HEK293T (cell line): Measurements from ENCODE around the gene FTO.

Source experiments
- CTCF ChIA-PET: fragments of 350-600 bp; formaldehyde crosslinking; extraction: SDS; loops from one replicate; lab custom pipeline; 2021; ENCODE audit warnings: antibody characterized with exemption, inconsistent platforms; lab: Yijun Ruan, JAX
- POLR2A ChIA-PET: fragments of 350-600 bp; formaldehyde crosslinking; extraction: SDS; loops from one replicate; lab custom pipeline; 2020; ENCODE audit warnings: antibody characterized with exemption, inconsistent platforms; lab: Yijun Ruan, JAX
- DNase-seq: peaks from one replicate; pipeline ENCODE4 v3.0.0; 2012; ENCODE audit warnings: mixed read lengths; ENCODE audit errors: extremely low spot score
- ARNT ChIP-seq: fragments of 450-650 bp; IDR thresholded peaks from 2 replicates; pipeline ENCODE4 v1.6.1; 2017; ENCODE audit warnings: mild to moderate bottlenecking
- BHLHE40 ChIP-seq: fragments of 450-650 bp; IDR thresholded peaks from 2 replicates; pipeline ENCODE4 v1.6.1; 2016; ENCODE audit warnings: mild to moderate bottlenecking, moderate library complexity, borderline replicate concordance
- CTBP1 ChIP-seq: fragments of 450-650 bp; IDR thresholded peaks from 2 replicates; pipeline ENCODE4 v1.6.1; 2016; ENCODE audit warnings: borderline replicate concordance
- ELF4 ChIP-seq: fragments of 450-650 bp; IDR thresholded peaks from 2 replicates; pipeline ENCODE4 v1.6.1; 2017; ENCODE audit warnings: antibody characterized with exemption
- FOXA1 ChIP-seq: fragments of 450-650 bp; IDR thresholded peaks from 2 replicates; pipeline ENCODE4 v1.6.1; 2016; ENCODE audit warnings: mild to moderate bottlenecking
- FOXK2 ChIP-seq: fragments of 450-650 bp; IDR thresholded peaks from 2 replicates; pipeline ENCODE4 v1.6.1; 2016; ENCODE audit warnings: mild to moderate bottlenecking
- FOXM1 ChIP-seq: fragments of 450-650 bp; IDR thresholded peaks from 2 replicates; pipeline ENCODE4 v1.6.1; 2017; ENCODE audit warnings: mild to moderate bottlenecking, borderline replicate concordance
- HDGF ChIP-seq: fragments of 450-650 bp; IDR thresholded peaks from 2 replicates; pipeline ENCODE4 v1.6.1; 2017; ENCODE audit warnings: antibody characterized with exemption, borderline replicate concordance
- L3MBTL2 ChIP-seq: fragments of 450-650 bp; conservative IDR thresholded peaks from 2 replicates; pipeline ENCODE4 v1.6.1; 2016; ENCODE audit warnings: mild to moderate bottlenecking
- LEF1 ChIP-seq: fragments of 450-650 bp; IDR thresholded peaks from 2 replicates; pipeline ENCODE4 v1.6.1; 2017; ENCODE audit warnings: mild to moderate bottlenecking, borderline replicate concordance
- NFRKB ChIP-seq: fragments of 450-650 bp; IDR thresholded peaks from 2 replicates; pipeline ENCODE4 v1.6.1; 2016; ENCODE audit warnings: mild to moderate bottlenecking, moderate library complexity
- SP1 ChIP-seq: fragments of 450-650 bp; IDR thresholded peaks from 2 replicates; pipeline ENCODE4 v1.6.1; 2017
- SUZ12 ChIP-seq: fragments of 450-650 bp; IDR thresholded peaks from 2 replicates; pipeline ENCODE4 v1.6.1; 2016; ENCODE audit warnings: mild to moderate bottlenecking
- TARDBP ChIP-seq: fragments of 450-650 bp; IDR thresholded peaks from 2 replicates; pipeline ENCODE4 v1.6.1; 2016
- ZNF384 ChIP-seq: fragments of 450-650 bp; IDR thresholded peaks from 2 replicates; pipeline ENCODE4 v1.6.1; 2016
- TF ChIP-seq, protein P1 (sequence below): fragments of 450-650 bp; IDR thresholded peaks from 2 replicates; pipeline ENCODE4 v1.6.1; 2016

The FTO gene

DNA sequence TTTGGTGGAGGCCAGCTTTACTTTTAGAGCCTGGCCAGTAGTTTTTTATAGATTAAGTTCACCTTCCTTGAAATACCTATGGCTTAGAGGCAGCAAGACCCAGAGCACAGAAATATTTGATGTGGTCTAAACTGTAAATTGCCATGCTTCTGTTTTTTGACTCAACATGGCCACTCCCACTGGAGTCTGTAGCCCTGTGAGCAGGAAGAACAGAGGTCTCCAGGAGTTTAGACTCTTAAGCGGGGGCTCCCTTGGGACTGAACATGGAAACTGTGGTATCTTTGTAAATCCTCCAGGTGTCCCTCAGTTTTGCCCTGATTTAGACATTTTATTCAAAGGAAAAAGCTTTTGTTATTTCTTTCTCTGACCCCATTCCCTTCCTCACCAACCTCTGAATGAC lies 145.6 kb downstream of the FTO start:
- ChIA-PET POLR2A (no interaction called here), CTCF (no interaction called here)
- TF ChIP-seq L3MBTL2 (no peak), HDGF (no peak), FOXM1 (no peak), FOXK2 (no peak), FOXA1 (no peak), TARDBP (no peak)
- DNase-seq, result no peak

DNA sequence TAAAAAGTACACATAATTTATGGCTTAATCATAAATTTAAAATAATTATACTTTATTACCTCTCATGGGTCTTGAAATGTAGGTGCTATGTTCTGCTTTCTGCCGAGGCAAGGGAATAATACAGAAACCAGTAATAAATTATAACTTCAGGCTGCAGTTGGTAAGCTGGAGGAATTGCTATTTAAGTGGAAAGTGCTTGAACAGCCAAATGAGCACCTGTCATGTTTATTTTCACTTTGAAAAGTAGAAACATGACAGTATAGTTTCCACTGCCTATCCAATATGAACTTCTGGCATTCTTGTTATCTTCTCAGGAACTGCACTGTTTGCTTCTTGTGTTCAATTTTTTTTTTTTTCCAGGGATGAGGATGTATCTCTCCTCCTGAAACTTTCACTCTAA lies 146.0 kb downstream of the FTO start:
- TF ChIP-seq SUZ12 (no peak), TARDBP (no peak), HDGF (no peak), L3MBTL2 (no peak), ZNF384 (no peak)
- TF ChIP-seq, protein P1, sequence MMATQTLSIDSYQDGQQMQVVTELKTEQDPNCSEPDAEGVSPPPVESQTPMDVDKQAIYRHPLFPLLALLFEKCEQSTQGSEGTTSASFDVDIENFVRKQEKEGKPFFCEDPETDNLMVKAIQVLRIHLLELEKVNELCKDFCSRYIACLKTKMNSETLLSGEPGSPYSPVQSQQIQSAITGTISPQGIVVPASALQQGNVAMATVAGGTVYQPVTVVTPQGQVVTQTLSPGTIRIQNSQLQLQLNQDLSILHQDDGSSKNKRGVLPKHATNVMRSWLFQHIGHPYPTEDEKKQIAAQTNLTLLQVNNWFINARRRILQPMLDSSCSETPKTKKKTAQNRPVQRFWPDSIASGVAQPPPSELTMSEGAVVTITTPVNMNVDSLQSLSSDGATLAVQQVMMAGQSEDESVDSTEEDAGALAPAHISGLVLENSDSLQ, result peak; percentile 39
- no peak for DNase-seq
- ChIA-PET POLR2A (no interaction called here), CTCF (no interaction called here)

DNA sequence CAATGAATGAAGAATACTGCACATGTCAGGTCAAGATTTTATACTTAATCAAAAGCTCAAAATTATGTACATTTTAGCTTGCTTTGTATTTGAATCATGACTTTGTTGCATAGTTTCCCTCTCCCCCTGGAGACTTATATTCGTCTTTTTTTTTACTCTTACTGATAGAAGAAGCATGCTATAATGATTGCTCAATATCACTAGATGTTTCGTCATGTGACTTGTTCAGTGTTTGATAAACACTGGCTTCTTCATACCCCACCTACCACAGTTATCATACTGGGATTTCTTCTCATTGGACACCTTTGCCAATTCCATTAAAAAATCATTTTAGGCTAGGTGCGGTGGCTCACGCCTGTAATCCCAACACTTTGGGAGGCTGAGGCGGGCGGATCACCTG lies 148.7 kb downstream of the FTO start:
- POLR2A ChIA-PET, result no interaction called here

DNA sequence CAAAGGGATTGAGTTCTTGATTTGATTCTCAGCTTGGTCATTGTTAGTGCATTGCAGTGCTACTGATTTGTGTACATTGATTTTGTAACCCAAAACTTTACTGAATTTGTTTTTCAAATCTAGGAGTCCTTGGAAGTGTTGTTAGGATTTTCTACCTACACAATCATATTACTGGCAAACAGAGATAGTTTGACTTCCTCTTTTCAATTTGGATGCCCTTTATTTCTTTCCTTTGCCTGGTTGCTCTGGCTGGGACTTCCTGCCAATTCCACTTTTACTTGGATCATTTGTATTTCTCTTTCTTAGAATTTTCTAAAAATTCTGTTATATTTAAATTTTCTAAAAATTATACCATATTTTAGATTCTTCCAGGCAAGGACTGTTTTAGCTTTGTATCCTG lies 151.1 kb downstream of the FTO start:
- no peak for DNase-seq
- POLR2A ChIA-PET, result interaction anchor here (0.6 kb wide), 1 partner anchor 8 kb away, joined by 4 read pairs; no protein-coding TSS in a partner anchor
- CTCF ChIA-PET, result no interaction called here
- TF ChIP-seq ELF4 (no peak), BHLHE40 (no peak)

More for the DNA sequence above, 148.7 kb downstream of the FTO start:
- CTCF ChIA-PET, result no interaction called here
- no peak for DNase-seq
- TF ChIP-seq ARNT, result no peak
- no peak for TF ChIP-seq ELF4
- TF ChIP-seq ZNF384, result no peak
- TF ChIP-seq SUZ12, result no peak
- no peak for TF ChIP-seq CTBP1
- no peak for TF ChIP-seq SP1
- TF ChIP-seq FOXA1, result no peak
- TF ChIP-seq L3MBTL2, result no peak
- no peak for TF ChIP-seq HDGF
- TF ChIP-seq BHLHE40, result no peak
- no peak for TF ChIP-seq FOXM1
- no peak for TF ChIP-seq NFRKB
- TF ChIP-seq LEF1, result no peak
- TF ChIP-seq, protein P1, result no peak

DNA sequence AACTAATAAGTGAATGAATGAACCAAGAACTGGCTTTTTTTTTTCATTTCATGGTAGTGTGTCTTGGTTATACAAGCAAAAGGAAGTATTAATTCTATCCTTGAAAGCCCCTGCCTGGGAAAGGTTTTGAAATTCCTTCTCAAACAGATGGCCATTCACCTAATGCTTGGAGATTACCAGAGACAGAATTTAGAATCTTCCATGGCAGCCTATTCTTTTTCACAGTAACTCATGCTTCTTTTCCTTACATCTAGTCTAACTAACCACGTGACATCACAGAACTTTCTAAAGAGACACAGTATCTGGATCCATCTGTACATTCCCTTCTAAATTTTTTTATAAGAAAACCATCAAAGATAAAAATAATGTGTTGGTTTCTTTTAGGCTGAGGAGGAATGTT lies 151.6 kb downstream of the FTO start:
- ChIA-PET CTCF (no interaction called here), POLR2A (interaction anchor here (0.6 kb wide), 1 partner anchor 8 kb away, joined by 4 read pairs; no protein-coding TSS in a partner anchor)
- no peak for TF ChIP-seq ZNF384
- no peak for TF ChIP-seq SUZ12
- TF ChIP-seq ARNT, result no peak
- TF ChIP-seq FOXM1, result no peak
- TF ChIP-seq, protein P1, result no peak
- no peak for TF ChIP-seq L3MBTL2
- TF ChIP-seq ELF4, result no peak
- no peak for TF ChIP-seq SP1
- no peak for TF ChIP-seq HDGF
- TF ChIP-seq FOXK2, result no peak
- TF ChIP-seq CTBP1, result no peak
- TF ChIP-seq FOXA1, result no peak
- no peak for TF ChIP-seq BHLHE40
- TF ChIP-seq NFRKB, result no peak
- no peak for TF ChIP-seq LEF1
- TF ChIP-seq TARDBP, result no peak
- DNase-seq, result no peak

DNA sequence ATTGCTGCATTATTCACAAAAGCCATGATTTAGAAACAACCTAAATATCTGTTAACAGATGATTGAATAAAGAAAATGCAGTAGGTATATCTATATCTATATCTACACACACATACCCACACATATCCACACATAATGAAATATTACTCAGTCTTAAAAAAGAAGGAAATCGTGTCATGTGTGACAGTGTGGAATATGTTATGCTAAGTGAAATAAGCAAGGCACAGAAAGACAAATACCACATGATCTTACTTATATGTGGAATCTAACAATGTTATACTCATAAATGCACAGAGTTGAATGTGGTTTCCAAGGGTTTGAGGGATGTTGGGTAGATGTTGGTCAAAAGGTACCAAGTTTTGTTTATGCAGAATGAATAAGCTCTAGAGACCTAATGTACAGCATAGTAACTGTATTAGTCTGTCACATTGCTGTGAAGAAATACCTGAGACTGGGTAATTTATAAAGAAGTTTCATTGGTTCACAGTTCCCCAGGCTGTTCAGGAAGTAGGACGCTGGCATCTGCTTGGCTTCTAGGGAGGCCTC lies 156.1 kb downstream of the FTO start:
- ChIA-PET CTCF (no interaction called here), POLR2A (no interaction called here)
- TF ChIP-seq FOXA1 (no peak), SUZ12 (no peak), ARNT (no peak), HDGF (no peak), LEF1 (no peak), TARDBP (no peak), NFRKB (no peak), L3MBTL2 (no peak), FOXM1 (no peak)
- TF ChIP-seq, protein P1, result no peak
- no peak for DNase-seq
